ENCODE measurements around the gene ADK.

Gene ADK

DNA sequence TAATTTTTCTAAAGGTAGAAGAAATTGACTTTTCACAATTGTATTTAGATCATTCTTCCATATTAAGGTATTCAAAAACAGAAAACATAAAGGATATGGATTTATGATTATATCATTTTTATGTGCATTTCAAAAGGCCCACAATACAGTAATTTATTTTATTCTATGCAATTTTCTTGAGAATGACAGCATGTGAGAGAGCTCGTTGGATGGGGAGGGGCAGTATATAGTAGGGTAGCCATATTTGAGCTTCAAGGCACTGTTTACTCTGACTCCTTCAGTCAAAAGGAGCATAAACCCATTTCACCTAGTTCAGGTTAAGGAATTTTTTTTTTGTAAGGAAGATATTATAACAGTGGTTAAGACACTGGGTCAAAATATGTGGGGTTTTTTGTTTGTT, 534.5 kb downstream of the ADK start:
- DNase-seq, result no peak

DNA sequence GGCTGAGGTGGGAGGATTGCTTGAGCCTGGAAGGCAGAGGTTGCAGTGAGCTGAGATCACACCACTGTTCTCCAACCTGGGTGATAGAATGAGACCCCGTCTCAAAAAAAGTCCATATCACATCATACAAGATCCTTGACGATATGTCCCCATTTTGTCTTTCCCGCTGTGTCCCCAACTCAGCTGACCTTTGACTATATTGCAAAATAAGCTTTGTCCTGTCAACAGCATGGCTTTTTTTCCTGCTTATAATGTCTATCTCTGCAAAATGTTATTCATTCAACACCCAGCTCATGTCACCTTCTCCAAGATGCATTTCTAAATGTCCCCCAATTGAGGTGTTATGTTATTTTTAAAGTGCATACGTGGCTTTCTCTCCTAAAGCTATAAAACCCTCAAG, 539.4 kb downstream of the ADK start:
- no peak for DNase-seq

DNA sequence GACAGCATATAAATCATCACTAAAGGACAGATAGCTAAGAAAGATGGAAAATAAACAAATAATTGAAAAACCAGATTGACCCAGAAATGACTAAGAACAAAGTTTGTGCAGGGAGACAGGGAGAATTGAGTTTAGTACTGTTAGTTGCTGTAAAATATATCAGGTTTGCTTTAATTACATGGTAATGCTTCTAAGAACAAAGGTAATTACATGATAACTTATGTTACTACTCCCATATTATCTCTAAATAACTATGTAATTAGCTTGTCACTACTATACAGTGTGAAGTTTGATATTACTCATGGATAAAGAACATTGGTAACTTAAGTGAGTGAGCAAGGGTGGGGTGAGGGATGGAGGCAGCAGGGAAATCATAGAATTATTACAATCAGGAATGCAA, 540.1 kb downstream of the ADK start:
- DNase-seq, result no peak

DNA sequence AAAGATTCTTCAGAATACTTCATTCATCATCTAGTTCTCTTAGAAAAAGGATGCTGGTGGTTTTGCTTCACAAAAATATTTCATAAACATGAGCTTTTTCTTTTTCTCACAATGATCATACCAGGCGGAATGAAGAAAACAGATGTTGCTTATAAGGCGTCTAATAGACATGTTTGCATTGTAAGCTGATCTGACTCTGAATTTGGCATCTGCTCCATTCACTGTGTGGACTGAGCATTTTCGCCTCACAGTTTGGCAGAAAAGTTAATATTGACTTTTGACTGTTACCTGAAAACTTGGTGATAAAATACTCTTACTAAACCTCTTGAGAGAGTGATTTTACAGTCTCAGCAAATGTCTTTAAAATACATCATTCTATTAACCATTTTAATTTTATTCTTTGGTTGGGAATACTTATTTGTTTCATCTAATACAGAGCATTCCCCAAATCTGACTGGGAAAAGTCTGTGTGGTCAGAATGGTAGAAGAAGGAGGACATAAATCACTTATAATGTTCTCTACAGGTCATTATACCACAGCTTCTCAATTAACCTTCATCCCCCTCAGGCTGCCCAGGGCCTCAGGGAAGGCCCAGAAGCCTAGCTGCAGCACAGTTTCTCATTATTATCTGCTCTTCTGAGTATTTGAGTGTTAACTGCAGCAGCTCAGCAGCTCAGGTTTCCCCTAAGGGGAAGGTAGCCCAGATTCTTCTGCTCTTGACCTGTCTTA, 553.8 kb downstream of the ADK start:
- DNase-seq, result no peak

DNA sequence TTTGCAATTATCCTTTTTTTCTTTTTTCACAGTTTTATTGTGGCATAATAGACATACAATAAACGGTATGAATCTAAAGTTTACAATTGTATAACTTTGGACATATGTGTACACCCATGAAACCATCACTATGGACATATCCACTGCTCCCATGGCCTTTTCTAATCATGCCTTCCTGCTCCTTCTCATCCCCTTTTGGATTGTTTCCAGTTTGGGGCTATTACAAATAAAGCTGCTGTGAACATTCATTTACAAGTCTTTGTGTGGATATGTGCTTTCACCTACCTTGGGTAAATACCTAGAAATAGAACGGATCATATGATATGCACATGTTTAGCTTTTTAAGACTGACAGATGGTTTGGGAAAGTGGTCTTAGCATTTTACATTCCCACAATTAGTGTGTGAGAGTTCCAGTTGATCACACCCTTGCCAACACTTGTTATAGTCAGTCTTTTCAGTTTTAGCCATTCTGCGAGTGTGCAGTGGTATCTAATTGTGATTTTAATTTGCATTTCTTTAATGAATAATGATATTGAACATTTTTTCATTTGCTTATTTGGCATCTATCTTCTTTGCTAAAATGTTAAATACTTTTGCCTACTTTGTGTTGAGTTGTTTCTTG, 554.4 kb downstream of the ADK start:
- no peak for DNase-seq

DNA sequence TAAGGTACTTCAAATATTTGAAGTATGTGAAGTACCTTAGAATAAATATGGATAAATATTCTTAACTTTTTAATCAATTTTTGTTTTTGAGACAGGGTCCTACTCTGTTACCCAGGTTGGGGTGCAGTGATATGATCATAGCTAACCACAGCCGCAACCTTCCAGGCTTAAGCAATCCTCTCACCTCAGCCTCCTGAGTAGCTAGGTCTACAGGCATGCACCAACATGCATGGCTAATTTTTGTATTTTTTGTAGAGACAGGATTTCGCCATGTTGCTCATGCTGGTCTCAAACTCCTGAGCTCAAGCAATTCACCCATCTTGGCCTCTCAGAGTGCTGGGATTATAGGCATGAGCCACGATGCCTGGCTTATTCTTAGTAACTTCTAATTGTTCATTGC, 555.9 kb downstream of the ADK start:
- no peak for DNase-seq

DNA sequence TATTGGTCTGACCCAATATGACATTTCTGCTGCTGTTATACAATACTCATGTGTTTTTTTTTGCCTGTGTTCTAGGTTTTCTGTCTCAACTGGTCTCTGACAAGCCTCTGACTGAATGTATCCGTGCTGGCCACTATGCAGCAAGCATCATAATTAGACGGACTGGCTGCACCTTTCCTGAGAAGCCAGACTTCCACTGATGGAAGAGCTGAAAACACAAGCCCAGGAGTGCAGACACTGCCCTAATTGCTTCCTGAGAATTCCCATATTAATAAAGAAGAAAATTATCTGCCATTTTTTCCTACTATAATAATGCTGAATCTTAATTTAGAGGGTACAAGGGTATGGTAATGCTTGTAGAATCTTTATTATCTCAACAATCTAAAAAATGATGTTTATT, 557.2 kb downstream of the ADK start:
- DNase-seq, result no peak

DNA sequence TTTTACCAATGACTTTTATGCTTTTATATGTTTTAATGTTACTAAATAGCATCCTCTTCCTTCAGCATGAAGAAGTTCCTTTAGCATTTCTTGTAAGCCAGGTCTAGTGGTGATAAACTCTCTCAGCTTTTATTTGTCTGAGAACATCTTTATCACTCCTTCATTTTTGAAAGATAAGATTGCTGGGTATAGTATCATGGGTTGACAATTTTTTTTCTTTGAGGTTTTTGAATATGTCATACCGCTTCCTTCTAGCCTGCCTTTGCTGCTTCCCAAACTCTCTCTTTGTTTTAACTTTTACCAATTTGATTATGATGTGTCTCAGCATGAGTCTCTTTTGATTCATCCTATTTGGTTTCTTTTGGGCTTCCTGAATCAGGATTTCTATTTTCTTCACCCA, 567.2 kb downstream of the ADK start:
- DNase-seq, result no peak

DNA sequence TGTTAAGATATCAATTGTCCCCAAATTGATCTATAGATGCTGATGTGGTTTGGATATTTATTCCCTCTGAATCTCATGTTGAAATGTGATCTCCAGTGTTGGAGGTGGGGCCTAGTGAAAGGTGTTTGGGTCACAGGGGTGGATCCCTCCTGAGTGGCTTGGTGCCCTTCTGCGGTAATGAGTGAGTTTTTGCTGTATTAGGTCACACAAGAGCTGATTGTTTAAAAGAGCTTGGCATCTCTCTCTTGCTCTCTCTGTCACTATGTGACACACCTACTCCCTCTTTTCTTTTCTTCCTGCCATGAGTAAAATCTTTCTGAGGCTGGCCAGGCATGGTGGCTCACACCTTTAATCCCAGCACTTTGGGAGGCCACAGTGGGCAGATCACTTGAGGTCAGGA, 577.2 kb downstream of the ADK start:
- DNase-seq, result no peak

DNA sequence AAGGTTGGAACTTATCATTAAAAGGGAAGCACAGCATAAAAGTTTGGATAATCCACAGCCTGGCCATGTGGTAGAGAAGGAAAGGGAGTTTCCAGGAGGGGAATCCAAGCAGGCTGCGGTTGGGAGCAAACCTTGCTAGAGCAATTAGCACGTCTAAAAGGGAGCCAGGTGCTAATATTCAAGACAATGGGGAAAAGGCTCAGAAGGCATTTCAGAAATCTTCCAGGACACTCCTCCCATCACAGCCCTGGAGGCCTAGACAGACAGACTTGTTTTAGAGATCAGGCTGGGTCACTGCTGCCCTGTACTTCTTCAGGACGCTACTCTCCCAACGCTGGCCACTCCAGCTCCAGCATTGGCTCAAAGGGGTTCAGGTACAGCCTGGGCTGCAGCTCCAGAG, 579.2 kb downstream of the ADK start:
- no peak for DNase-seq

DNA sequence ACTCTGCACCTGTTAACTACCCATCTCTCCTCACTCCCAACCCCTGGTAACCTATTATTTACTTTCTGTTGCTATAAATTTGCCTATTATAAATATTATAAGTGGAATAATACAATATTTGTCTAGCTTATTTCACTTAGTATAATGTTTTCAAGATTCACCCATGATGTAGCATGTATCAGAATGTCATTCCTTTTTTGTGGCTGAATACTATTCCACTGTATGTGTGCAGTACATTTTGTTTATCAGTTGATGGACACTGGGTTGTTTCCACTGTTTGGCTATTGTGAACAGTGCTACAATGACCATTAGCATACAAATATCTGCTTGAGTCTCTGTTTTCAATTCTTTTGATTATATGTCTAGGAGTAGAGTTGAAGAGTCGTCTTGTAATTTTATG, 582.6 kb downstream of the ADK start:
- no peak for DNase-seq

DNA sequence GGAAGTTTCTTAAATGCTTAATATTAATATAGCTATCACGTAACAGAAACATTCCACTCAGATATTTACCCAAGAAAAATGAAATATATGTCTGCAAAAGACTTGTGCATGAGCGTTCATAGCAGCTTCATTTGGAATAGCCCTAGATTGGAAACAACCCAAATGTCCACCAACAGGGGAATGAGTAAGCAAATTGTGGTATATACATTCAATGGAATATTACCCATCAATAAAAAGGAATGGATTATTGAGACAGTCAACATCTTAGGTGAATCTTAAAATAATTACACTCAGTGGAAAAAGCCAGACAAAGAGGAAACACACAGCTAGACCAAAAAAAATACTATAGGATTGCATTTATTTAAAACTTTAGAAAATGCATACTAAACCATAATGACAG, 585.0 kb downstream of the ADK start:
- DNase-seq, result no peak

DNA sequence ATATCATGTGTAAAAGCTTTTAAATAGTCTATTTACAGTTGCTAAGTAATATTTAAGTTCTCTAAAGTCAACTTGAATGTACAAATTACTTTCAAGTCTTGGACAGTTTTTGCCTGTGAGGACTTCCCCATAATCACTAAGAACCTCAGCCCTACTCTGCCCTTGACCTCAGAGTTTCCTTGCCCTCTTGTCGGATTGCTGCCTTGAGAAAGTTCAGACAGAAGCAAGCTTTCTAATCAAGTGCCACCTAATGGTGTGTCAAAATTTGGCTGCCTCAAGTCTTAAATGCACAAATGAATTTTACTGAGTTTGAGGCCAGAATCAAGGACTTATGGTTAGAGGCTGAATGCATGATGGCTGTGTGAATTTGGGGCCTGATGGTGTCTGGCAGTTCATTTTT, 587.0 kb downstream of the ADK start:
- no peak for DNase-seq

DNA sequence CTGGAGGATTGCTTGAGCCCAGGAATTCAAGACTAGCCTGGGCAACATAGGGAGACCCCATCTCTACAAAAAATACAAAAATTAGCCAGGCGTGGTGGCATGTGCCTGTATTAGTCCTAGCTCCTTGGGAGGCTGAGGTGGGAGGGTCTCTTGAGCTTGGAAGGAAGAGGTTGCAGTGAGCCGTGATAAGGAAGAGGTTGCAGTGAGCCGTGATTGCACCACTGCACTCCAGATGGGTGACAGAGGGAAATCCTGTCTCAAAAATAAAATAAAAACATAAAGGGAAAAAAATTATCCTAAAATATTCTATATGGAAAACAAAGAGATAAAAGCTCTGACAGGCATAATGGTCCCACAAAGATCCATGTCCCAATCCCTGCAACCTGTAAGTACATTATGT, 587.5 kb downstream of the ADK start:
- DNase-seq, result no peak

DNA sequence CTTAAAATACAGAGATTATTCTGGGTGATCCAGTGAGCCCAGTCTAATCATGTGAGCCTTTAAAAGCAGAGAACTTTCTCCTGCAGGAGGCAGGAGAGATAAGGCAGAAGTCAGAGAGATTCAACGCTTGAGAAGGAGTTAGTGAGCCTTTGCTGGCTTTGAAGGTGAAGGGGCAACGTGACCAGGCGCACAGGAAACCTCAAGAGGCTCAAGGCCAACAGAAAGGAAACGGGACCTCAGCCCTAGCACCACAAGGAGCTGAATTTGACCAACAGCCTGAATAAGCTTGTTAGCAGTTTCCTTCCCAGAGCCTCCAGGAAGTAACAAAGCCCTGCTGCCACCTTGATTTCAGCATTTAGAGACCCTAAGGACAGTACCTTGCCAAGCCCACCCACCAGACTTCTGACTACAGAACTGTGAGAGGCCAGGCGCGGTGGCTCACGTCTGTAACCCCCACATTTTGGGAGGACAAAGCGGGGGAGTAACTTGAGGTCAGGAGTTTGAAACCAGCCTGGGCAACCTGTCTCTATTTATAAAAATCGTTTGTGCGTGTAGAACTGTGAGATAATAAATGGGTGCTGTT, 588.1 kb downstream of the ADK start:
- DNase-seq, result no peak

DNA sequence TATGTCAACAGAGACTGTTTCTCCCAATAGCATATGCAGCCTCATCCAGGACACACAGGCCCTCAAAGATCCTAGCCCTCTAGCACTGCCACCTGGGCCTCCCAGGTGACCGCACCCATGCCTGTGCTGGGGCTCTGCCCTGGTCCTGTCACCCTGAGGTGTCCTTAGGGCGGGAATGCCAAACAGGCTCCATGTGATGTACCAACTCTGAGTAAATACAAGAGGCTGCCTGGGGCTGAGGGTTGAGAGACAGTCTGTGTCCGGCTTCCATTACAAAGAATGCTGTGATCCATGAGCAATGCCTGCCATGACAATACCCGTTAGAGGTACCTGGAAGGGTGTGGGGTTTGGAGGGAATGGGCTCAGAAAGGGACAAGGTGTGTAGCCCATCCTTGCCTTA, 592.4 kb downstream of the ADK start:
- no peak for DNase-seq

DNA sequence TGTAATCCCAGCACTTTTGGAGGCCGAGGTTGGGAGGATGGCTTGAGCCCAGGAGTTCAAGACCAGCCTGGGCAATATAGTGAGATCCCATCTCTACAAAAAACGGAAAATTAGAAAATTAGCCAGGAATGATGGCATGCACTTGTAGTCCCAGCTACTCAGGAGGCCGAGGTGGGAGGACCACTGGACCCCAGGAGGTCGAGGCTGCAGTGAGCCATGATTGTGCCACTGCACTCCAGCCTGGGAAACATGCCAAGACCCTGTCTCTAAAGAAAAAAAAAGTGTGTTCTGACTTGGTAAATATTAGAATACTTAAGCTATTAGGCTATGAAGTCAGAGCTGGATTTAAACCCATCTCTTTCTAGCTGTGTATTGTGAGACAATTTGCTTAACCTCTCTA, 594.4 kb downstream of the ADK start:
- no peak for DNase-seq

DNA sequence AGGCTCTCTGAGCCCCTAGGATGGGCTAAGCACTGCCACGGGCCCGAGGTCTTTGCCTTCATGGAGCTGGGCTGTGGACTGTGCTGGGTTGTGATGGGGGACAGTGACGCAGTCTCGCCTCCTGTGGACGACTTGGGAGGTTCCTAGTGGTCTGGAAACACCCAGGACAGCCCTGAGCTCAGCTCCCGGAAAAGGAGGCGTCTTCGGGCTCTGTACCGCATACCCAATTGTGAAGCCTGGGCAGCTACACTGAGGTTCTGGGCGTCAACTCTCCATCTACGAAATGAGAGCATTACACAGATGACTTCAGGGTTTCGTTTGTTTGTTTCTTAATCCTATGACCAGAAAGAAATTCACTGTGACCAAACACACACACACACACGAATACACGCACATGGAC, 595.8 kb downstream of the ADK start:
- no peak for DNase-seq

DNA sequence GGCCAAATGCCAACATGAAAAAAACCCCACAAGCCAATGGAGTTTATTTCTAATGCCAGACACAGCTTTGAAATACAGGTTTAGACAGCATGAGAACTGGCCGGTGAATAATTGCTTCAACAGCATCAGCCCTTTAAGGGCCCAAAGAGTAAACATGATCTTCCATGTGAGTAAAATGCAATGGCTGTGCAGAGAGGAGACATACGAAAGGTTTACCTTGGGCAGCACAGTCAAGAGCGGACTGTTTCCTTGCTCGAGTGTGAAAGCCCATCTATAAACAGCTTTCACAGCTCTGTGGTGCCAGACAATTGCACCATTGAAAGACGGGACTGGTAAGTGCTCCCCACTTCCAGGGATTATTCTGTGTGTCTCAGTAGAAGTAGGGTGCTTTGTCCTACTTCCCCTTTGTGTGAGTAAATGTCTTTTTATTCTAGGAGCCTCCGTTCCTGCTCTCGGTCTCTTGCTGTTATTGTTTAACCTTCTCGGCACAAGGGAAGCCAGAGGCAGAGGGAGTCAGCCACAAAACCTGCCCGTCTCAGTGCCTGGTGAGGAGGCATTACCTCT, 597.5 kb downstream of the ADK start:
- no peak for DNase-seq

DNA sequence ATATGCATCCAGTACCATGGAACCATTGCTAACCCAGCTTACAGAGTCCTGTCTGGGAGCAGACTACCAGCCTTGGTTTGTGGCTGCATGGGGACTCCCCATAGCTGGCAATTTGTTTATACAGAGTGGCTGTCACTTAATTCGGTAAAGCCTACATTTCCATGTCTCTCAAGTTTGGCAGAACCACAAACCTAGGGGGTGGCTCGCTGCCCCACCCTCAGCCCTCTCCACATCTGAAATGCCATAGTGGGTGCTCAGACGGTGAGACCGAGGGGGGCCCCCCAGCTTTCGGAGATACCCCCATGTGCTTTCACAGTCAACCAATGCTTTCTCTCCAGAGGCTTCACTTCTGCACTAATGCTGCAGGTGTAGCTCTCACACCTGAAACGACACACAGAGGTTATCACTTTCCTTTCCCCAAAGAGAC, 599.8 kb downstream of the ADK start:
- DNase-seq, result no peak

DNA sequence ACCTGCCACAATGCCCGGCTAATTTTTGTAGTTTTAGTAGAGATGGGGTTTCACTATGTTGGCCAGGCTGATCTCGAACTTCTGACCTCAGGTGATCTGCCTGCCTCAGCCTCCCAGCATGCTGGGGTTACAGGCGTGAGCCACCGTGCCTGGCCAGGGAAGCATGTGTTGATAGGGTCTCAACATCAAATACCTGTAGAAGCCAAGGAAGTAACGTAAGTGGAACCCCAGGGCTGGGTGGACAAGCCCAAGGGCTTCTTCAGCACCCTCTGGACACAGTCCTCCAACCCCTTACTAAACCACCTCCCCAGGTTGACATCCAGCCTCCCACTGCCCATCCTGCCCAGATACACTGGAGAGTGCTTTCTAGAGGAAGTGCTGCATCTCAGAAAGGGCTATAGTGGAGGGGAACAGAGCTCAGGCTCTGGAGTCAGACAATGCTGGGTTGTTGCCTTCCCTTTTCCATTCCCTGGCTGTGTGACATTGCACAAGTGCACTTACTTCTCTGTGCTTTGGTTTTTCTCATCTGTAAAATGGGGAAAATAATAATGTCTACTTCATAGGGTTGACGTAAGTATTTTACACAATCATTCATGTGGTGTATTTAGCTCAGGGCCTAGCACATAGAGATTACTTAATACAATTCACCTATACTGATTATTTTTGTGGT, 601.5 kb downstream of the ADK start:
- DNase-seq, result no peak

DNA sequence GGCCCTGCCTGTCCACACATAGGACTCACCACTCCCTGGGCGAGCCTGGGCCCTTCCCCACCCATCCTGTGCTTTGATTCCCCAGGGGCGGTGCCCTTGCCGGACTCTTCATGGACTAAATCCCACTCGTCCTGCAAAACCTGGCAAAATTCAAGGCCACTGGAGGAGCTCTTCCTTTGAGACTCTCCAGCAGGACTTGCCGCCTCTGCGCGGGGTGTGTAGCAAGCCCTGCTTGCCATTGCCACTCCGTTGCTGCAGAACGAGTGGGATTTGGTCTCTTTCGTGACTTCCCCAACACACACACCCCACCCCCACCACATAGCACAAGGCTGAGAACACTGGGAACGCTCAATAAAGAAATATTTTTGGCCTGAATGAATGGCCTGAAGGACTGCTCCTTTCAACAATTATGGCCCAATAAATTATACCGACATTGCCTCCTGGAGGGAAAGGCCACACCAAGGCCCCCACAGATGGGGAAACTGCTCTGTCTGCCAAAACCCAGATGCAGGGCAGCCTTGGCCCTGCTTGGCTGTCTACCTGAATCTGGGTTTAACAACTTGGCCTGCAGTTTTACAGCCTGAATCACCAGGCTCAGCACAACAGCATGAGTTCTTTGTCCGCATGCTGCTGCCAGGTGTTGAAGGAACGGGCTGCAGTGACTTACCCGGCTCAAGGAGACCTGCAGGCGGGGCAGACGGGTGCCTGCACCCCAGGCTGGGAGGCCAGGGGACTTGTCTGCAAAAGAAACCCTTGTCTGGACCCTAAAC, 602.6 kb downstream of the ADK start:
- DNase-seq, result no peak

DNA sequence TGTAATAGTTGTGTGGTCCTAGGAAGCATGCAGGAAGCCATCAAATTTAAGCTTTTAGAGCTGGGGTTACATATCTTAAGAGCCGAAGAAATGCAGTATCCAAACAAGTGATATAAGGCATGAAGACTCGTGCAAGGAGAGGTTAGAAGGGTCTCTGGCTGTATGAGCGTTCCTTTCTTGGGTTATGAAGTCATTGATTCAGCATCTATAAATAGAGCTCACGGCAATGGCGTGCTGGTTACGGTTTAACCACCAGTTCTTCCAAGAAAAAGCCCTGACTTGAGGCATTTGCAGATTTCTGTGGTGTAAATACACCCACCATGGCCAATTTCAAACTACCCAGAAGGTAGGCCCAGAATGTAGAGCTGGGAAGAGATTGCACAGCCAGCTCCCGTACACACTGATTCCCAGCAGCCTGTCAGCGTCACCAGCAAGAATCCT, 603.4 kb downstream of the ADK start:
- DNase-seq, result no peak

All from activated effector memory CD4-positive, alpha-beta T cell treated with anti-CD3 and anti-CD28 coated beads, Interleukin-2, amount 50 U/mL, for 16 hours (primary cell).